Loucy (cell line): ENCODE measurements around the gene TAL2.

Source experiments
- EZH2phosphoT487 ChIP-seq: fragments of 200-600 bp; IDR thresholded peaks from 2 replicates; pipeline ENCODE4 v1.6.1; 2018; ENCODE audit warnings: antibody characterized with exemption, mild to moderate bottlenecking, moderate library complexity, borderline replicate concordance
- TF ChIP-seq, protein P1 (sequence below): fragments of 200-600 bp; sonication (generic); conservative IDR thresholded peaks from 2 replicates; pipeline ENCODE4 v1.5.1; 2014; ENCODE audit warnings: mild to moderate bottlenecking, antibody characterized with exemption, low read length

DNA sequence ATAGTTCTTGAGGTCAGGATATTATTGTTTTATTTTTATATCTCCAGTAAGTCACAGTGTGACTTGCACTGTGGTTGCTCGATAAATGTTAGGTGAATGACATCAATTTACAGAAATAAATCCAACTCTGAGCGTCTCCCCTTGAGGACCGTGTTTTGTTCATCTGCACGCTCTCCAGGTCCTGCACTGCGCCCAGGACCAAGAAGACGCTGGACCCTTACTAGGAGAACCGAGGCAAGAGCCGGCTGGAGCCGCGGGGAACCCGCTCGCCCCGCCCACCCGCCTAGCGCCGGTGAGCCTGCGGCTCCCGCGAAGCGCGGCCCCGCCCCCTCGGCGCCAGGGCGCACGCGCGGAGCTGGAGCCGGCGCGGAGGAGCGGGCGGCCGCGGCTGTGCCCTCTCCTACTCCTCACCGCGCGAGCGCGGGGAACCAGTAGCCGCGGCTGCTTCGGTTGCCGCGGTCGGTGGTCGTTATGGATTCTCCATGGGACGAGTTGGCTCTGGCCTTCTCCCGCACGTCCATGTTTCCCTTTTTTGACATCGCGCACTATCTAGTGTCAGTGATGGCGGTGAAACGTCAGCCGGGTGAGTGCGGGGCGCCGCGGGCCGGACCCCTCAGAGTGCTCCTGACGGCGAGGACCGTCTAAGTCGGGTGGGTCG, 32.1 kb downstream of the TAL2 start, which contains the start of gene TMEM38B:
- TF ChIP-seq, protein P1, sequence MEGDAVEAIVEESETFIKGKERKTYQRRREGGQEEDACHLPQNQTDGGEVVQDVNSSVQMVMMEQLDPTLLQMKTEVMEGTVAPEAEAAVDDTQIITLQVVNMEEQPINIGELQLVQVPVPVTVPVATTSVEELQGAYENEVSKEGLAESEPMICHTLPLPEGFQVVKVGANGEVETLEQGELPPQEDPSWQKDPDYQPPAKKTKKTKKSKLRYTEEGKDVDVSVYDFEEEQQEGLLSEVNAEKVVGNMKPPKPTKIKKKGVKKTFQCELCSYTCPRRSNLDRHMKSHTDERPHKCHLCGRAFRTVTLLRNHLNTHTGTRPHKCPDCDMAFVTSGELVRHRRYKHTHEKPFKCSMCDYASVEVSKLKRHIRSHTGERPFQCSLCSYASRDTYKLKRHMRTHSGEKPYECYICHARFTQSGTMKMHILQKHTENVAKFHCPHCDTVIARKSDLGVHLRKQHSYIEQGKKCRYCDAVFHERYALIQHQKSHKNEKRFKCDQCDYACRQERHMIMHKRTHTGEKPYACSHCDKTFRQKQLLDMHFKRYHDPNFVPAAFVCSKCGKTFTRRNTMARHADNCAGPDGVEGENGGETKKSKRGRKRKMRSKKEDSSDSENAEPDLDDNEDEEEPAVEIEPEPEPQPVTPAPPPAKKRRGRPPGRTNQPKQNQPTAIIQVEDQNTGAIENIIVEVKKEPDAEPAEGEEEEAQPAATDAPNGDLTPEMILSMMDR: no peak
- no peak for TF ChIP-seq EZH2phosphoT487
